H1 (cell line): ENCODE measurements around the gene AK8. TPM values are rescaled to one million over a fixed set of nuclear protein-coding genes. Genes with fewer than 3 reads are reported as not detected.

Source experiments
- CTCF ChIA-PET: fragments of 300-600 bp; sonication (Branson Sonifier 250); formaldehyde crosslinking; loops from one replicate; lab custom pipeline; 2021; ENCODE audit not compliant: partially characterized antibody; lab: Charles Lee
- POLR2A ChIA-PET: fragments of 300-600 bp; sonication (Branson Sonifier 250); formaldehyde crosslinking; loops from one replicate; lab custom pipeline; 2021; ENCODE audit warnings: inconsistent platforms; ENCODE audit not compliant: partially characterized antibody; lab: Charles Lee
- DNase-seq, 2 experiments: peaks; one replicate each; pipeline versions ENCODE4 v3.0.0 to v3.0.0-alpha.2; 2010 to 2022; ENCODE audit warnings: low spot score in 2 of 2, low read depth in 1 of 2, mixed read lengths in 1 of 2
- FAIRE-seq: peaks from 2 replicates; lab custom pipeline; 2011; peaks lifted over from hg19 to GRCh38; lab: Jason Lieb, UNC
- H2AFZ ChIP-seq: 2 replicates; pipeline ENCODE4 v1.8.1; 2012; ENCODE audit warnings: low read length, inconsistent platforms
- H2AK5ac ChIP-seq: 2 replicates; pipeline ENCODE4 v1.6.1; 2013; ENCODE audit warnings: low read depth, low read length
- H2BK120ac ChIP-seq: replicated peaks from 2 replicates; pipeline ENCODE3; 2013; ENCODE audit warnings: low read depth, low read length, inconsistent platforms
- H2BK12ac ChIP-seq: 2 replicates; pipeline ENCODE4 v1.6.1; 2013; ENCODE audit warnings: low read depth, low read length
- H2BK15ac ChIP-seq: 2 replicates; pipeline ENCODE4 v1.6.1; 2013; ENCODE audit warnings: low read length
- H2BK20ac ChIP-seq: 2 replicates; pipeline ENCODE4 v1.6.1; 2013; ENCODE audit warnings: low read length
- H2BK5ac ChIP-seq: 2 replicates; pipeline ENCODE4 v1.6.1; 2013; ENCODE audit warnings: low read depth, low read length
- H3K14ac ChIP-seq: 2 replicates; pipeline ENCODE4 v1.6.1; 2013; ENCODE audit warnings: inconsistent platforms; ENCODE audit not compliant: insufficient read length
- H3K18ac ChIP-seq: 2 replicates; pipeline ENCODE4 v1.6.1; 2013; ENCODE audit warnings: low read length; ENCODE audit errors: extremely low read depth
- H3K23ac ChIP-seq: 2 replicates; pipeline ENCODE4 v1.6.1; 2013; ENCODE audit warnings: inconsistent platforms; ENCODE audit not compliant: insufficient read length
- H3K23me2 ChIP-seq: 2 replicates; pipeline ENCODE4 v1.6.1; 2013; ENCODE audit warnings: low read depth, low read length
- H3K27ac ChIP-seq: 2 replicates; pipeline ENCODE4 v1.6.1; 2011; ENCODE audit warnings: low read depth, low read length, inconsistent platforms
- H3K27me3 ChIP-seq, 4 experiments: replicated peaks in 1 of 4; 1 replicate in 1 of 4; 2 replicates in 3 of 4; pipeline versions ENCODE4 v1.6.1 to v1.8.1; 2011 to 2013; ENCODE audit warnings: low read length in 3 of 4, mild to moderate bottlenecking in 3 of 4, inconsistent platforms in 2 of 4, mixed read lengths in 2 of 4, moderate library complexity in 1 of 4; ENCODE audit not compliant: control insufficient read depth in 3 of 4, insufficient read depth in 3 of 4; ENCODE audit errors: extremely low read depth in 1 of 4
- H3K36me3 ChIP-seq, 4 experiments: 2 replicates each; pipeline versions ENCODE4 v1.6.1 to v1.8.1; 2011 to 2013; ENCODE audit warnings: mild to moderate bottlenecking in 4 of 4, low read length in 3 of 4, moderate library complexity in 2 of 4, control low read depth in 1 of 4, inconsistent platforms in 1 of 4; ENCODE audit not compliant: insufficient read depth in 4 of 4, control insufficient read depth in 2 of 4
- H3K4ac ChIP-seq: replicated peaks from 2 replicates; pipeline ENCODE3; 2013; ENCODE audit warnings: low read length, low read depth, mixed read lengths, inconsistent platforms; ENCODE audit not compliant: insufficient read length
- H3K4me1 ChIP-seq, 4 experiments: replicated peaks in 1 of 4; 1 replicate in 1 of 4; 2 replicates in 3 of 4; pipeline versions ENCODE4 v1.6.1 to v1.8.1; 2011 to 2013; ENCODE audit warnings: low read length in 3 of 4, inconsistent platforms in 2 of 4, mixed read lengths in 1 of 4; ENCODE audit not compliant: insufficient read depth in 4 of 4, control insufficient read depth in 3 of 4
- H3K4me2 ChIP-seq, 2 experiments: 2 replicates each; pipeline versions ENCODE4 v1.6.1 to v1.8.1; 2011 to 2013; ENCODE audit warnings: low read depth in 2 of 2, low read length in 2 of 2, control low read depth in 1 of 2, inconsistent platforms in 1 of 2, mild to moderate bottlenecking in 1 of 2; ENCODE audit not compliant: insufficient read depth in 1 of 2
- H3K4me3 ChIP-seq, 4 experiments: fragments of 200-600, 300-600 bp in 1 of 4; sonication (generic), shearing (Covaris generic), sonication (Bioruptor Twin) in 1 of 4; 2 replicates each; pipeline versions ENCODE4 v1.5.1 to v1.8.1; 2011 to 2016; ENCODE audit warnings: low read length in 4 of 4, low read depth in 3 of 4, control low read depth in 2 of 4, inconsistent platforms in 2 of 4, mild to moderate bottlenecking in 2 of 4, mixed read lengths in 1 of 4, moderate library complexity in 1 of 4; ENCODE audit not compliant: insufficient read depth in 2 of 4; ENCODE audit errors: extremely low read depth in 1 of 4
- H3K56ac ChIP-seq: replicated peaks from 2 replicates; pipeline ENCODE3; 2013; ENCODE audit warnings: low read depth, mild to moderate bottlenecking, mixed read lengths, low read length, inconsistent platforms; ENCODE audit not compliant: insufficient read length
- H3K79me1 ChIP-seq: 2 replicates; pipeline ENCODE4 v1.6.1; 2013; ENCODE audit warnings: low read depth, low read length, control low read depth
- H3K79me2 ChIP-seq, 2 experiments: 2 replicates each; pipeline versions ENCODE4 v1.6.1 to v1.8.1; 2012 to 2013; ENCODE audit warnings: low read length in 2 of 2, mild to moderate bottlenecking in 2 of 2, inconsistent platforms in 1 of 2; ENCODE audit not compliant: insufficient read depth in 2 of 2, control insufficient read depth in 1 of 2
- H3K9ac ChIP-seq, 4 experiments: replicated peaks in 1 of 4; 1 replicate in 1 of 4; 2 replicates in 3 of 4; pipeline versions ENCODE4 v1.6.1 to v1.8.1; 2011 to 2013; ENCODE audit warnings: low read depth in 3 of 4, low read length in 3 of 4, control low read depth in 2 of 4, mild to moderate bottlenecking in 2 of 4, moderate library complexity in 2 of 4, inconsistent platforms in 1 of 4; ENCODE audit errors: extremely low read depth in 1 of 4
- H3K9me3 ChIP-seq, 2 experiments: 2 replicates each; pipeline versions ENCODE4 v1.6.1 to v1.8.1; 2012 to 2013; ENCODE audit warnings: mild to moderate bottlenecking in 2 of 2, moderate library complexity in 2 of 2, control low read depth in 1 of 2, inconsistent platforms in 1 of 2, low read depth in 1 of 2, low read length in 1 of 2, mixed read lengths in 1 of 2; ENCODE audit not compliant: insufficient read depth in 2 of 2
- H4K20me1 ChIP-seq, 2 experiments: replicated peaks in 1 of 2; 2 replicates each; pipeline versions ENCODE3 to v1.8.1; 2011 to 2013; ENCODE audit warnings: inconsistent platforms in 2 of 2, low read length in 2 of 2, mild to moderate bottlenecking in 1 of 2; ENCODE audit not compliant: insufficient read depth in 2 of 2, control insufficient read depth in 1 of 2
- H4K5ac ChIP-seq: 2 replicates; pipeline ENCODE4 v1.6.1; 2013; ENCODE audit warnings: low read length, low read depth, mixed read lengths, inconsistent platforms; ENCODE audit not compliant: insufficient read length
- H4K8ac ChIP-seq: 2 replicates; pipeline ENCODE4 v1.8.0; 2013; ENCODE audit warnings: mild to moderate bottlenecking, moderate library complexity, low read length, inconsistent platforms; ENCODE audit not compliant: insufficient read depth; ENCODE audit errors: extremely low read depth
- H4K91ac ChIP-seq: replicated peaks from 2 replicates; pipeline ENCODE3; 2013; ENCODE audit warnings: low read length, mixed read lengths, inconsistent platforms; ENCODE audit not compliant: insufficient read length
- RBBP5 ChIP-seq: IDR thresholded peaks from 2 replicates; pipeline ENCODE4 v1.7.1; 2012; ENCODE audit warnings: low read depth, mild to moderate bottlenecking, inconsistent platforms, low read length, moderate library complexity, borderline replicate concordance
- RNF2 ChIP-seq: fragments of 200-900, 300-1000 bp; sonication (generic); IDR thresholded peaks from 2 replicates; pipeline ENCODE4 v1.7.1; 2016; ENCODE audit warnings: borderline replicate concordance, low read depth, mild to moderate bottlenecking, antibody characterized with exemption, low read length; ENCODE audit not compliant: poor library complexity, severe bottlenecking; ENCODE audit errors: missing control alignments
- WGBS, 2 experiments: shearing (Covaris generic) in 1 of 2; methylation state at CpG; one replicate each; pipeline versions ENCODE4 v1.1.6 to v1.1.7; 2013 to 2015; ENCODE audit warnings: low lambda C conversion rate in 2 of 2, mixed read lengths in 2 of 2, inconsistent platforms in 1 of 2, low coverage in 1 of 2, missing lambda C conversion rate in 1 of 2; ENCODE audit not compliant: insufficient replicate concordance in 2 of 2, insufficient coverage in 1 of 2, insufficient read length in 1 of 2; ENCODE audit errors: extremely low coverage in 1 of 2, missing lambda C conversion rate in 1 of 2; 5-methylcytosine and 5-hydroxymethylcytosine counted together
- polyA plus RNA-seq, 7 experiments: library from polyadenylated mRNA; depleted of rRNA in 3 of 7; stranded (reverse) in 5 of 7; unstranded in 2 of 7; fragments of >200 nt in 5 of 7; fragments of 200-250 nt in 2 of 7; gene quantifications; 1 replicate in 5 of 7; 2 replicates in 1 of 7; 4 replicates in 1 of 7; pipeline versions ENCODE4 v1.2.1 to v1.2.3, GENCODE V29; 2011 to 2013; ENCODE audit warnings: missing spikeins in 2 of 7, mixed read lengths in 2 of 7
- total RNA-seq: library from RNA; stranded (reverse); fragmentation: NEBNext Ultra II Directional; extraction: Animal tissue kit (Norgen Biotek cat#: 25700); gene quantifications from 2 replicates; pipeline ENCODE4 v1.2.1, GENCODE V29; 2021

The AK8 gene
- total and polyA plus RNA-seq, 2 of the 8 experiments (the other 6 are each of a cell fraction or from before 2014, with no cell fraction given), result 0.35 to 0.48 TPM

GRCh38 chr9:132761602-132762001 is 116.5 kb downstream of the AK8 start:
- Histone ChIP-seq H3K79me2 (no peaks in the 10 kb centered on the region), H3K4me2 (no peak overlapping the region), H4K8ac (no peak overlapping the region), H3K4ac (no peak overlapping the region), H2BK120ac (no peak overlapping the region), H4K20me1 (no peaks in the 10 kb centered on the region), H3K9me3 (no peaks in the 10 kb centered on the region; a peak in 1 of 4 replicates), H2BK12ac (no peak overlapping the region), H3K9ac (no peak overlapping the region), H3K79me1 (no peaks in the 10 kb centered on the region), H3K27ac (no peak overlapping the region), H3K27me3 (no peaks in the 10 kb centered on the region; a peak in 1 of 7 replicates), H3K18ac (no peak overlapping the region), H3K4me1 (no peaks in the 10 kb centered on the region), H4K91ac (no peak overlapping the region), H4K5ac (no peak overlapping the region), H2BK20ac (no peak overlapping the region), H2BK5ac (no peak overlapping the region), H3K23ac (no peak overlapping the region), H3K23me2 (no peaks in the 10 kb centered on the region), H2AK5ac (no peak overlapping the region), H3K36me3 (no peaks in the 10 kb centered on the region), H3K14ac (no peak overlapping the region), H3K4me3 (no peak overlapping the region), H2BK15ac (no peak overlapping the region), H3K56ac (no peak overlapping the region), H2AFZ (no peak overlapping the region)
- POLR2A ChIA-PET, result no interaction called here
- DNase-seq (no peak), FAIRE-seq (no peak)
- WGBS, 2 experiments, result 100% methylated on average over 1 of the region's 1 CpG; no CpG with 5 or more reads in 1 of the 2 experiments
- CTCF ChIA-PET, result interaction anchor here (1.3 to 2.2 kb wide), 5 partner anchors 8 to 67 kb away, joined by 3 to 11 read pairs (median 5); no protein-coding TSS in a partner anchor
- no peak for TF ChIP-seq RNF2
- TF ChIP-seq RBBP5, result no peak
